ENCODE results near the gene SECISBP2L.

Gene SECISBP2L

DNA sequence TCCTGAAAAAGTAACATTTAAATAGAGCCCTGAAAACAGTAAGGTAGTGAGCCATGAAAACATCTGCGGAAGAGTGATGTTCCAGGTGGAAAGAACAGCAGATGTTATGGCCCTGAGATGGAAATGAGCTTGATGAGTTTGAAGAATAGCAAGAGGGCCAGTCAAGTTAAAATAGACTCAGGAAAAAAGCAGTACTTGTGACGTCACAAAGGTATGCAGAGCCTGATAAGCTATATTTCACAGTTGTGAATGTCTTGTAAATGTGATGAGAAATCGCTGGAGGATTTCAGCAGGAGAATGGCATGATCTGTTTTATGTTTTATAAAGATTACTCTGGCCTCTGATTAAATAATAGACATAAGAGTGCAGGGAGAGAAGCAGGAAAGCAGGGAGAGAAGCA lies 18.6 kb upstream of the SECISBP2L start:
- H3K9me3 ChIP-seq (replicated peaks; ENCODE audit: insufficient read depth, low read length) = no peaks in the 10 kb centered on the region
- H2AFZ ChIP-seq (ENCODE audit: low read length) = no peak overlapping the region
- no peak for TF ChIP-seq EZH2 (optimal IDR thresholded peaks at IDR 0.05; ENCODE audit: low read depth, low read length)
- TF ChIP-seq CTCF (IDR thresholded peaks at IDR 0.05; ENCODE audit: low read length) = no peak
- no peak for TF ChIP-seq EZH2phosphoT487 (IDR thresholded peaks at IDR 0.05; ENCODE audit: low read length)
- no peaks in the 10 kb centered on the region for H3K4me1 ChIP-seq (ENCODE audit: low read length)
- H3K79me2 ChIP-seq (ENCODE audit: low read length) = no peaks in the 10 kb centered on the region
- DNase-seq = no peak
- no peak overlapping the region for H3K4me3 ChIP-seq (ENCODE audit: low read length)
- H4K20me1 ChIP-seq (ENCODE audit: insufficient read depth, low read length) = no peaks in the 10 kb centered on the region
- H3F3A ChIP-seq (ENCODE audit: insufficient read depth, low read length) = no peaks in the 10 kb centered on the region
- H3K27me3 ChIP-seq (replicated peaks; ENCODE audit: insufficient read depth, low read length) = no peaks in the 10 kb centered on the region
- no peaks in the 10 kb centered on the region for H3K9me2 ChIP-seq (replicated peaks; ENCODE audit: insufficient read depth, low read length)
- no peak overlapping the region for H3K9ac ChIP-seq (ENCODE audit: low read length)
- no peaks in the 10 kb centered on the region for H3K36me3 ChIP-seq (replicated peaks; ENCODE audit: insufficient read depth, low read length)
- no peak overlapping the region for H3K4me2 ChIP-seq (ENCODE audit: low read depth, low read length)
- no peak overlapping the region for H3K27ac ChIP-seq (ENCODE audit: low read length)

DNA sequence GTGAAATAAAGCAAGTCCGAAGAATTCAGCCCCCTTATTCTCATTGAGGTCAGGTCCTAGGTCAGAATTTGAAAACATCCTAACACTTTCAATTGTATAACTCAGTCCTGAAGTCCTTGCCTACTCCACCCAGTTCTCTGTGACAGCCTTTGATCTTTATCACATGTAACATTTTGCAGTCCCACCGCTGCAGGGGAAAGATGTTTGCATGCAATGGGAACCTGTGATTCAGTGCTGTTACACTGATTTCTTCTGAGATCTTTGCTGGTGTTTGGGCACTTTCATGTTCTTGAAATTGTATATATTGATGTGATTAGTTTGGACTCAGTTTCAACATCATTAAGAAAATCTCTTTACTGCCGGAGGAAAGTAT lies 18.0 kb upstream of the SECISBP2L start:
- Histone ChIP-seq H3K4me1 (ENCODE audit: low read length) (no peaks in the 10 kb centered on the region), H4K20me1 (ENCODE audit: insufficient read depth, low read length) (no peaks in the 10 kb centered on the region), H3K4me3 (ENCODE audit: low read length) (no peak overlapping the region), H3K9ac (ENCODE audit: low read length) (no peak overlapping the region), H3K4me2 (ENCODE audit: low read depth, low read length) (no peak overlapping the region), H2AFZ (ENCODE audit: low read length) (no peak overlapping the region), H3K27ac (ENCODE audit: low read length) (no peak overlapping the region), H3K36me3 (replicated peaks; ENCODE audit: insufficient read depth, low read length) (no peaks in the 10 kb centered on the region), H3F3A (ENCODE audit: insufficient read depth, low read length) (no peaks in the 10 kb centered on the region), H3K79me2 (ENCODE audit: low read length) (no peaks in the 10 kb centered on the region), H3K9me3 (replicated peaks; ENCODE audit: insufficient read depth, low read length) (no peaks in the 10 kb centered on the region), H3K9me2 (replicated peaks; ENCODE audit: insufficient read depth, low read length) (no peaks in the 10 kb centered on the region), H3K27me3 (replicated peaks; ENCODE audit: insufficient read depth, low read length) (no peaks in the 10 kb centered on the region)
- no peak for DNase-seq
- TF ChIP-seq EZH2 (optimal IDR thresholded peaks at IDR 0.05; ENCODE audit: low read depth, low read length) = no peak
- TF ChIP-seq CTCF (IDR thresholded peaks at IDR 0.05; ENCODE audit: low read length) = no peak
- TF ChIP-seq EZH2phosphoT487 (IDR thresholded peaks at IDR 0.05; ENCODE audit: low read length) = no peak

DNA sequence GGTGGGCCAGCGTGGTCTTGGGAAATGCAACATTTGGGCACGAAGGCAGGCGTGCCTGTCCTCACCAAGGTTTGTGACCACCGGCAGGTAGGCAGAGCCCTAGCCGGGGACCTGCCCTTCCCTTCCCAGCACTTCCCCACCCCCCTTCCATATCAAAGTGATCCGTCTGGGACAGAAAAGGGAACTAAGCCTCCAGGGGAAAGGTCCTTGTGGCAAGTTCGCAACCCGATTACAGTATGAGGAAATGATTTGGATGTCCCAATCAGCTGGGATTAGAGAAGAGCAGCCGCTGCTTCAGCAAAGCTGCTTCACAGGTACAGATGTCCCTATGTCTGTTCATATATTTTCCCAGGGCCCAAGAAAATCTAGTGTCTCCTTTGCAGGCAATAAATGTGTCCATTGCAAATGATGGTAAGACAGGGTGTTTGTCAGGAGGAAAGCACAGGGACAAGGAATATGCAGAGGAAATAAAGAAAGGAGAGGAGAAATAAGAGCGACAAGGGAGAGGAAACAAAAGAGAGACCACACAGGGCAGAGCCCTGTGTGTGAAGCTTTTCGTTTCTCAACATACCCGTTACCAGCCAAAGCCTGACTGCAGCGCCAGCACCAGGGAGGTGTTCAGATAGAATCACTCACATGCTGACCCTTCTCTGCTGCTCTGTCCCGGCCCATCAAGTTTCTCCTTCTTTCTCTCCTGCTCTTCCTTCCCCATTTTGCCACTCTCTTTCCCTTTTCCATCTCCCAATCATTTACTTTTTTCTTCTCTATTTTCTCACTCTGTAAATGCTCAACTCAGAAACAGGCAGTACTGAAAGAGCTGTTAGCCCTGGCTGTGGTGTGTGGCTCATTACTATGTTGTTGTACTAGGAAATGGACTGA lies 17.4 kb upstream of the SECISBP2L start:
- no peaks in the 10 kb centered on the region for H3K4me1 ChIP-seq (ENCODE audit: low read length)
- H3K9ac ChIP-seq (ENCODE audit: low read length) = no peak overlapping the region
- TF ChIP-seq EZH2phosphoT487 (IDR thresholded peaks at IDR 0.05; ENCODE audit: low read length) (no peak), EZH2 (optimal IDR thresholded peaks at IDR 0.05; ENCODE audit: low read depth, low read length) (no peak), CTCF (IDR thresholded peaks at IDR 0.05; ENCODE audit: low read length) (no peak)
- H3F3A ChIP-seq (ENCODE audit: insufficient read depth, low read length) = no peaks in the 10 kb centered on the region
- no peak overlapping the region for H3K4me3 ChIP-seq (ENCODE audit: low read length)
- H3K9me2 ChIP-seq (replicated peaks; ENCODE audit: insufficient read depth, low read length) = no peaks in the 10 kb centered on the region
- no peaks in the 10 kb centered on the region for H3K79me2 ChIP-seq (ENCODE audit: low read length)
- no peak overlapping the region for H3K4me2 ChIP-seq (ENCODE audit: low read depth, low read length)
- no peaks in the 10 kb centered on the region for H3K27me3 ChIP-seq (replicated peaks; ENCODE audit: insufficient read depth, low read length)
- H3K9me3 ChIP-seq (replicated peaks; ENCODE audit: insufficient read depth, low read length) = no peaks in the 10 kb centered on the region
- no peaks in the 10 kb centered on the region for H4K20me1 ChIP-seq (ENCODE audit: insufficient read depth, low read length)
- H2AFZ ChIP-seq (ENCODE audit: low read length) = no peak overlapping the region
- no peaks in the 10 kb centered on the region for H3K36me3 ChIP-seq (replicated peaks; ENCODE audit: insufficient read depth, low read length)
- DNase-seq = no peak
- H3K27ac ChIP-seq (ENCODE audit: low read length) = no peak overlapping the region
